Progenitor cell of endocrine pancreas (in vitro differentiated cells): ENCODE data around the gene EMX2. TPM values are rescaled to one million over a fixed set of nuclear protein-coding genes. Genes with fewer than 3 reads are reported as not detected.
A peak's percentile ranks its signal among the peaks of the same experiment; 100 is the strongest.

Experiments used
- DNase-seq: peaks from one replicate; pipeline ENCODE4 v3.0.0; 2021; ENCODE audit warnings: low spot score; ENCODE audit not compliant: unreplicated experiment
- H3K27ac Mint-ChIP-seq: 2 replicates; pipeline ENCODE4 v1.8.0; 2021; ENCODE audit warnings: mild to moderate bottlenecking, moderate library complexity, mixed read lengths
- H3K27me3 Mint-ChIP-seq: 2 replicates; pipeline ENCODE4 v1.8.0; 2021; ENCODE audit warnings: mixed read lengths
- H3K36me3 Mint-ChIP-seq: 2 replicates; pipeline ENCODE4 v1.8.0; 2022; ENCODE audit warnings: mixed read lengths; ENCODE audit not compliant: insufficient read depth
- H3K4me1 Mint-ChIP-seq: 2 replicates; pipeline ENCODE4 v1.8.0; 2021; ENCODE audit warnings: low read depth, mixed read lengths
- H3K4me3 Mint-ChIP-seq: 2 replicates; pipeline ENCODE4 v1.8.0; 2021; ENCODE audit warnings: low read depth, mild to moderate bottlenecking, moderate library complexity, mixed read lengths
- H3K9me3 Mint-ChIP-seq: 2 replicates; pipeline ENCODE4 v1.8.0; 2021; ENCODE audit warnings: low read depth, mixed read lengths
- long read RNA-seq: library from polyadenylated mRNA; unstranded; transcript quantifications from one replicate; pipeline ENCODE4 v2.0.0, GENCODE V29; 2020
- total RNA-seq: library from RNA; stranded (reverse); gene quantifications from 2 replicates; pipeline ENCODE4 v1.2.1, GENCODE V29; 2021
- TF ChIP-seq, protein P1 (sequence below): fragments of 200-600 bp; sonication (generic); IDR thresholded peaks from one replicate; pipeline ENCODE4 v1.5.0; 2021; ENCODE audit warnings: antibody characterized with exemption, mild to moderate bottlenecking; ENCODE audit not compliant: unreplicated experiment

The EMX2 gene
- total RNA-seq: 0.89 TPM in 1 of 2 replicates, not detected in the other
- long read RNA-seq: 0 reads

DNA sequence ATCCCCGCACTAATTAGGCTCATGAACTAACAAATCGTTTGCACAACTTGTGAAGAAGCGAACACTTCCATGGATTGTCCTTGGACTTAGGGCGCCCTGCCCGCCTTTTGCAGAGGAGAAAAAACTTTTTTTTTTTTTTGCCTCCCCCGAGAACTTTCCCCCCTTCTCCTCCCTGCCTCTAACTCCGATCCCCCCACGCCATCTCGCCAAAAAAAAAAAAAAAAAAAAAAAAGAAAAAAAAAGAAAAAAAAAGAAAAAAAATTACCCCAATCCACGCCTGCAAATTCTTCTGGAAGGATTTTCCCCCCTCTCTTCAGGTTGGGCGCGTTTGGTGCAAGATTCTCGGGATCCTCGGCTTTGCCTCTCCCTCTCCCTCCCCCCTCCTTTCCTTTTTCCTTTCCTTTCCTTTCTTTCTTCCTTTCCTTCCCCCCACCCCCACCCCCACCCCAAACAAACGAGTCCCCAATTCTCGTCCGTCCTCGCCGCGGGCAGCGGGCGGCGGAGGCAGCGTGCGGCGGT lies at the start of gene EMX2:
EMX2 (plus strand) TSS at position 41 of the 519 bp plus-strand sequence. CDS start 522 bp downstream, outside the sequence.
- H3K9me3 Mint-ChIP-seq: no peaks in the 10 kb centered on the region
- peaks cover 16% of the 10 kb centered on the region for H3K4me1 Mint-ChIP-seq
- H3K27ac Mint-ChIP-seq: peak within 1 kb of the TSS; percentile 80
- peaks cover 91% of the 10 kb centered on the region for H3K27me3 Mint-ChIP-seq
- H3K4me3 Mint-ChIP-seq: peak within 1 kb of the TSS; percentile 73
- DNase-seq: no peak
- TF ChIP-seq, protein P1, sequence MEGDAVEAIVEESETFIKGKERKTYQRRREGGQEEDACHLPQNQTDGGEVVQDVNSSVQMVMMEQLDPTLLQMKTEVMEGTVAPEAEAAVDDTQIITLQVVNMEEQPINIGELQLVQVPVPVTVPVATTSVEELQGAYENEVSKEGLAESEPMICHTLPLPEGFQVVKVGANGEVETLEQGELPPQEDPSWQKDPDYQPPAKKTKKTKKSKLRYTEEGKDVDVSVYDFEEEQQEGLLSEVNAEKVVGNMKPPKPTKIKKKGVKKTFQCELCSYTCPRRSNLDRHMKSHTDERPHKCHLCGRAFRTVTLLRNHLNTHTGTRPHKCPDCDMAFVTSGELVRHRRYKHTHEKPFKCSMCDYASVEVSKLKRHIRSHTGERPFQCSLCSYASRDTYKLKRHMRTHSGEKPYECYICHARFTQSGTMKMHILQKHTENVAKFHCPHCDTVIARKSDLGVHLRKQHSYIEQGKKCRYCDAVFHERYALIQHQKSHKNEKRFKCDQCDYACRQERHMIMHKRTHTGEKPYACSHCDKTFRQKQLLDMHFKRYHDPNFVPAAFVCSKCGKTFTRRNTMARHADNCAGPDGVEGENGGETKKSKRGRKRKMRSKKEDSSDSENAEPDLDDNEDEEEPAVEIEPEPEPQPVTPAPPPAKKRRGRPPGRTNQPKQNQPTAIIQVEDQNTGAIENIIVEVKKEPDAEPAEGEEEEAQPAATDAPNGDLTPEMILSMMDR: no peak
- H3K36me3 Mint-ChIP-seq: no peaks in the 10 kb centered on the region

- H3K27me3 Mint-ChIP-seq: peaks cover 37% of the 10 kb centered on the region
- no peak overlapping the region for H3K27ac Mint-ChIP-seq
- TF ChIP-seq, protein P1: no peak
- peaks cover 6% of the 10 kb centered on the region for H3K4me1 Mint-ChIP-seq
- H3K9me3 Mint-ChIP-seq: peaks cover 5% of the 10 kb centered on the region
- H3K4me3 Mint-ChIP-seq: no peak overlapping the region
- no peaks in the 10 kb centered on the region for H3K36me3 Mint-ChIP-seq
- no peak for DNase-seq
These were observed 46.5 kb upstream of the EMX2 start for GRCh38 chr10:117496031-117496430.

DNA sequence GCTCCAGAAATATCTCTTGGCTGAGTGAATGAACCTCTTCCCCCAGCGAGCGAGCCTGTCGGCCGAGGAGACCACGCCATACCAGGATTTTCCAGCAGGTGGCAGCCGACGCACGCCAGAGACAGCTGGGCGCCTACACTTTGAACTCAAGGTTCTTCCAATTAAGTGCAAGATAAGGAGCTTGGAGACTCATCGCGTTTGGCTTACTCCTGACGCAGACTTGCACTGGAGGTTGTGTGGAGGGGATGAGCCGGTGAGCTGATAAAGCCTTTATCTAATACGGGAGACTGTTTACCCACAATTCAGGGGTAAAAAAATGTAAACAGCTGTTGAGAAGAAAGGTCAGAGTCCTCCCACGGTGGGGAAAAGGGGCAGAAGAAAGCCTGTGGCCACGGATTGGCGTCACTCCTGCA lies 45.9 kb upstream of the EMX2 start:
- Mint-ChIP-seq H3K9me3 (peaks cover 5% of the 10 kb centered on the region), H3K27me3 (peaks cover 34% of the 10 kb centered on the region), H3K36me3 (no peaks in the 10 kb centered on the region), H3K27ac (peak overlapping the region; percentile 57), H3K4me3 (no peak overlapping the region), H3K4me1 (peaks cover 6% of the 10 kb centered on the region)
- TF ChIP-seq, protein P1: peak; percentile 98
- peak; percentile 67 for DNase-seq

- no peak for DNase-seq
- Mint-ChIP-seq H3K4me3 (no peak overlapping the region), H3K9me3 (peaks cover 5% of the 10 kb centered on the region), H3K4me1 (peaks cover 6% of the 10 kb centered on the region), H3K36me3 (no peaks in the 10 kb centered on the region), H3K27me3 (peaks cover 34% of the 10 kb centered on the region), H3K27ac (no peak overlapping the region)
- TF ChIP-seq, protein P1: no peak
These were observed 44.8 kb upstream of the EMX2 start for GRCh38 chr10:117497736-117498135.

- H3K4me3 Mint-ChIP-seq: no peak overlapping the region
- TF ChIP-seq, protein P1: no peak
- H3K27ac Mint-ChIP-seq: no peak overlapping the region
- DNase-seq: no peak
- H3K36me3 Mint-ChIP-seq: no peaks in the 10 kb centered on the region
- H3K9me3 Mint-ChIP-seq: peaks cover 4% of the 10 kb centered on the region
- H3K4me1 Mint-ChIP-seq: peaks cover 6% of the 10 kb centered on the region
- H3K27me3 Mint-ChIP-seq: peaks cover 30% of the 10 kb centered on the region
These were observed 43.1 kb upstream of the EMX2 start for GRCh38 chr10:117499248-117500105.
